Measurements from ENCODE around the gene LRRC4. TPM values are rescaled to one million over a fixed set of nuclear protein-coding genes. Genes with fewer than 3 reads are reported as not detected.

The LRRC4 gene
- total RNA-seq, 1 experiment from 2014 or later = not detected

DNA sequence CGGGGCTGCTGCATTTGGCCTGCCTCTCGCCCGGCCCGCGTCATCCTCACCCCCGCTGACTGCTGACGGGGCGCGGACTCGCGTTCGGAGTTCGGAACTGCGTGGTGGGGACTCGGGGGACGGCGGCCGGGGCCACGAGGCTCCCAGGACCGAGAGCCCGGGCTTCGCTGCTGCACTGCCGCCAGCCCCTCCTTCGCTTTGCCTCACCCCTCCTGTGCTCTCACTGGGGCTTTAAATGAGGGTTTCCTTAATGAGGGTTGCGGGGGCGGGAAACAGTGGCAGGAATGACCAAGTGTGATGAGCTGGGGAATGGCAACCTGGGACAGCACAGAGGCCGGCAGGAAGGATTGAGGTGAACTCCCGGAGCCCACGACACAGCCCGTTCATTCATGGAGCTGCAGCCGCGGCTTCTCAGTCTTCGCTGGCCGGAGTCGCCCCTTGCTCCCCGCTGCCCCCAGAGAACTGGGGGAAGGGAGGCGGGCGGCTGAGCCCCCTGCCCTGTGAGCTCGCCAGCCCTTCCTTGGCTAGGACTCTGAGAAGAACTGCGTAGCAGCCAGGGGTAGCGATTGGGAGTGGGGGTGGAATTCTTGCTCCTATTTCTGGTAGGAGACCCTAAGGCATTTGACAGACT is 1.5 kb upstream of the LRRC4 start:
- DNase-seq (ENCODE audit: extremely low read depth, low read depth) = no peak

DNA sequence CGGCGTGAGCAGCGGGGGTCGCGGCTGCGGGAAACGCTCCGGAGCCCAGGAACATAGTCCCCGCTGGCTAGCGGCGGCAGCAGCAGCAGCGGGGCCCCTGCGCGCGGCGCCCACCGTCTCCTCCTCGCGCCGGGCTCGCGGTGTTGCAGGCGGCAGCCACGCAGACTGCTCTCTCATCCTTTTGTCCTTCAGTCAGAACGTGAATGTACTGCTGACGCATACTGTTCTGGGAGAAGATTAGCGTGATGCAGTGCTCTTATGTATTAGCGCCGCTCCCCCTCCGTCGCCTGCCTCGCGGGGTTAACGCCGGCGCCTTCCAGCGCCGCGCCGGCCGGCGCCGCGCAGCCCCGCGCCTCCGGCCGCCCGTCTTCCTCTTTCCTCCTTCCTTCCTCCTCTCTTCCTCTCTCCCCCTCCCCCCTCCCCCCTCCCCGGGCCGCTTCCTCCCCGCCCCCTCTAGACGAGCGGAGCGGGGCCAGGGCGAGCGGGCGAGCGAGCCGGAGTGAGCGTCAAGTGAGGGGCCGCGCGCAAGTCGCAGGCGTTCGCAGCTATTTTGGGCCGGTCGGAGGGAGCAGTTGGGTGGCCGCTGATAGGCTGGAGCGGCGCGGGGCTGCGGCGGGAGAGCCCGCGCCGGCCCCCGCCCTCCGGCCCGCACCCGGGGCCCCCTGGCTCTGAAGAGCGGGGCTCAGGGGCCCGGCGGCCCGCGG is 816 bp upstream of the LRRC4 start:
- DNase-seq (ENCODE audit: extremely low read depth, low read depth) = no peak

DNA sequence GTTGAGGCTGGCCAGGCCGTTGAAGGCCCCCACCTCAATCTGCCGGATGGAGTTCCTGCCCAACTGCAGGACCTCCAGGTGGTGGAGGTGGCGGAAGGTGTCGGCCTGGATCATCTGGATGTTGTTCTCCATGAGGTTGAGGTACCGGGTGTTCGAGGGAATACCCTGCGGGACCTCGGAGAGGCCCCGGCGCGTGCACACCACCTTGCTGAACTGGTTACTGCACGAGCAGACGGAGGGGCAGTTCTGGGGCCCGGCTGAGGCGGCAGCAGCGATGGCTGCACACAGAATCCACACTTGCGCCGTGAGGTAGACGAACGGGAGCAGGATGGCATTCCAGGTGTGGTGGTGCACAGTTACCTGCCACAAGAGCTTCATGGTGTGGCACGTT is 979 bp downstream of the LRRC4 start:
- DNase-seq (ENCODE audit: extremely low read depth, low read depth) = no peak

DNA sequence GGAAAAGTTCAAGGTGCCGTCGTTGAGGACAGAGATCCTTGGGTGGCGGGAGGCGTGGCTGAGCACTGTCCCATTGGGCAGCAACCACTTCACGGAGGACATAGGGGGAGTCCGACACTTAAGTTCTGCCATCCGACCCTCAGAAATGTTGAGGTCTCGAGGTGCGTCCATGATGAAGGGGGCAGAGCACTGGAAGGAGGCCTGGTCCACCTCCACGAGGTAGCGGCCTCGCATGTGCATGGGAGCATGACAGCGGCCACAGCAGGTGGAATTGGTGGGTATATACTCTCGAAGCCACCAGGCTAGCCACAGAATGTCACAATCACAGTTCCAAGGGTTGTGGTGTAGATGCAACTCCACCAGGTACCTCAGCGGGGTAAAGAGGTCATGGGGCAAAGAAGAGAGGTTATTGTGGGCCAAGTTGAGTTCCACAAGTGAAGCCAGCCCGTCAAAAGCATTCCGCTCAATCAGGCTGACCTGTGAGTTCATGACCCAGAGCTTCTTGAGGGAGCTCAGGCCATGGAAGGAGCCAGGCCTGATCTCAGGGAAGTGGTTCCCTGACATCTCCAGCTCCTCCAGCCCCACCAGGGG is 1.7 kb downstream of the LRRC4 start:
- DNase-seq (ENCODE audit: extremely low read depth, low read depth) = no peak

DNA sequence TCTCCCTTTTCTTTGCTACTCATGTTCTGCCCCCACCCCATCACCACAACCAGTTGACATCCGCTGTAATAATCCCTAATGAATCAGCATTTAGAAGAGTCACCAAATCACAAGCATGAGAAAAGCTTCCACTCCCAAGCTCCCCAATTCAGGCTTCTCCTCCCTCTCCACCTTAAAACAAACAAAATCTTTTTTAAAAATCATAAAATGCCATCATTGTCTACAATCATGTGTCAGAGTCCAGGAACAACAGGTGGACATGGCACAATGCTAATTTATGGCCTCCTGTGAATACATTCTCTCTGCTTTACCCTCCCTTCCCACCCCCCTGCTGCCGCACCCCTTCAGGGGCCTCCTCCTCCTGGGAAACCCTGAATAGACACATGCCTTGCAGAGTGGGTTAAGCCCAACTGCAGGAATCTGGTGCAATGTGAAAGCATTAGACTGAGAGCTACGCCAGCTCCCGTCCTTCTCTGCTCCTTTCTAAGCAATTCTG is 3.7 kb downstream of the LRRC4 start:
- no peak for DNase-seq (ENCODE audit: extremely low read depth, low read depth)

DNA sequence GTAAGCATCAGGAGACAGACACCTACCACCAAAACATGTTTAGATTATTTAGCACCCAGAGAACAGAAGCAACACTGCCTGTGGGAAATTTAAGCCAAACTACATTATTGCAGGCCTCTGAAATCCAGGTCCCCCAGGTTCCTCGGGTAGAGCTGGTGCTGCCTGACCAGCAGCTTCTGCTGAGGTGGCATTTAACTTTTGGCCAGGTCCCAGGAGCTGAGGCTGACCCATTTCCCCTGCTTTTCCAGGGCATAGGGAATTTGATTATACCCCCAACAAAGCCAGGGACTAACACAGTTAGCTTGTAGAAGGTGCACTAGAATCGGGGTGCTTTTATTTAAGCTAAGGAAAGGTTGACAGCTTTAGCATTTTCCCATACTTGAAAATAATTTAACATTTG is 4.7 kb downstream of the LRRC4 start:
- no peak for DNase-seq (ENCODE audit: extremely low read depth, low read depth)

DNA sequence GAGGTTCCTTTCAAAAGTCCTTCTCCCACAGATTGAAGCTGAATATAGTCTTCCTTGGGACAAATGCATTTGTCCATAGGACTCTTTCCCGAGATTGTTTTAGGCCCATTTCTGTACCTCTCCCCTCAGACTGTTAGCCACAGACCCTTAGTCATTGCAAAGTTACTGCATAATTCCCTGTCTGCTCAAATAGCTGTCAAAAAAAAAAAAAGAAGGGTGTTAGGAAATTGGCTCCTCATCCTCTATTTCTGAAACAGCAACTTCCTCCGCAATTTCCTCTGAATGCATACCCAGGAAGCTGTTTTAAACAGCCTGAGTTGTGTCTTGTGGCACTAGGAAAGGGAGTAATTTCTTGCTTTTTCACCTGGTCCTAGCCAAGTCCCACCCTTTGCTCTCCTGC is 5.4 kb downstream of the LRRC4 start:
- no peak for DNase-seq (ENCODE audit: extremely low read depth, low read depth)

DNA sequence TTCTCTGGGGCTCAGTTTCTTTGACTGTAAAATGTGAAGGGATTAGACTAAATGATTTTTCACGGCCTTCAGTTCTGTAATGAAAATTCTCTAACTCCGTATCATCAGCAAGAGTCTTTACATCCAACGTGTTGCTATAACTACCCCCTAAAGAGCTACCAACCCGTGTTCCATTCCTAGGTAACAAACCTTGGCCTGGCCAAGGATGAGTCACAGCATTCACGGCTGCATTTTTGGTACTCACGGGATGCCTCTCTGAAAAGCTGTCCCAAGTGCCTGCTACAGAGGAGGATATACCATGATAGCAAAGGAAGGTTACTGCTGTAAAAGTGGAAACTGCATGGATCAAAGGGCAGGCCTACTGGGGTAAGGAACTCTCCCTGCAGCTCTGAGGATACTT is 5.9 kb downstream of the LRRC4 start:
- DNase-seq (ENCODE audit: extremely low read depth, low read depth) = no peak

DNA sequence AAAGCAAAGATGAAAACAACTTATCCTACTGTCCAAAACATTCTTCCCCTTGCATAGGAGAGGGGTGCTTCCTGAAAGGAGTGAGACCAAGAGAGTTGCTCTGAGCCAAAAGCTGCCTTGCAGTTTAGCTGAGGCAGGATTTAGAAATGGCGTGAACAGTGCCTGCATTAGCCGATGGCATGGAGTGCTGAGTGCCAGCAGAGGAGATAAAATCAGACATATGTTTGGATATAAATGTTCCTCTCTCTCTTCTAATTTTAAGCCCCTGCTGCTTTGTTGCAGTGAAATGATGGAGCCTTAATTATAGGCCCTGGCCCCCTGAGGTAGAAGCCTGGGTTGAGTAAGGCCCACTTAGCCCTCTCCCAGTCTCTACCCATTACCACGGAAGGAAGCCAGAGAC is 7.1 kb downstream of the LRRC4 start:
- DNase-seq (ENCODE audit: extremely low read depth, low read depth) = no peak

DNA sequence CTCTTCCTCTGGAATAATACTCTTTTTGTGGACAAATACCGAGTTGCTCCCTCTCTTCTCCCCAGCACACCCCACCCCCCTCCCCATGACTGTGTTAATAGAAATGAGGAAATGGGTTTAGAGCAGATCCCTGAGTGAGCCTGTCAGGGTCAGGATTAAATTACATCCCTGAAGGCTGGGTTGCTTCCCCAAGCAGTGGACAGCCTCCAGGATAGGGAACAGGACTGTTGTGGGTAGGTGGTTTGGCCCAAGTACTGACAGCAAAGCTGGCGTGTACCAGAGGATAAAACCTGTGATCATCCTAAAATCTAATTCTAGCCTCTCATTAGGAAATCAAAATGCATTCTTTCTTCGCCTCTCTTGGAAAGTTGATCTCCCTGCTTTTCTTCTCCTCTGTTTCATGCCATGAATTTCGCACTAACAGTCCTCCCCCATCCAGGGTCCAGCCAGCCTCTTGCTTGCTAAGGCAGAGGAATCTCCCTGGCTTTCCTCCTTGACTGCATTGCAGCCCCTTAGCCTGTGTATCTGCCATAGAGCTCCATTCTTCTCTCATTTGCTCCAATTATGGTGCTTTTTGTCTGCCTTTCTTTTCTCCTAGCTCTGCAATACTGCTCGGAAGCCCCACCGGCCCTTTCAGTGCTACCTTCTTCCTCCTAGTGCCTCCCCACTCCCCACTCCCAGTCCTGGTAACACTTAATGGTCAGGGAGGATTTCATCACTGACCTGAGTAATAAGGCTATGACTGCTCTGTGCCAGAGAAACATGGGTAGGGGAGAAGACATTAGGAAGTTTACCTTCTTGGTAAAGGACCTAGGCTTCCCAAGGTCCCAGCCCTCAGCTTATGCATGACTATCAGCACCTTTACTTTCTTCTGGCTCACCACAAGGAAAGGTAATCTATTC is 8.4 kb downstream of the LRRC4 start:
- no peak for DNase-seq (ENCODE audit: extremely low read depth, low read depth)

DNA sequence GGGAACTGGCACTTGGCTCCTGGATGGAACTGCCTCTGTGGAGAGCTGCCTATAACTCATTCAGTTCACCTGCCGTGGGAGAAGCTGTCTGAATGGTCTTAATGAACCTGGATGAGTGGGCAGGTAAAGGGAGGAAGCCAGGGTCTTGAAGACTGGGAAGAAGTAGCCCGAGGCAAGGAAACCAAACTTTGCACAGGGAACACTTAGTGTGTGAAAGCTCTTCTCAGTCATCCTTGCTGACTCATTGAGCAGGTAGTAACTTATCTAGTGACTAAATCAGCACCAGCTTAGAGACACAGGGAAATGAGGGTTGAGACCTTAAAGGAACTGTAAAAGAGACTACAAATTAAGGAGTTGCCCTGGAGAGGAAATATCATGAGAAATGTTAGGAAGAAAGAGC is 9.9 kb downstream of the LRRC4 start:
- DNase-seq (ENCODE audit: extremely low read depth, low read depth) = no peak

DNA sequence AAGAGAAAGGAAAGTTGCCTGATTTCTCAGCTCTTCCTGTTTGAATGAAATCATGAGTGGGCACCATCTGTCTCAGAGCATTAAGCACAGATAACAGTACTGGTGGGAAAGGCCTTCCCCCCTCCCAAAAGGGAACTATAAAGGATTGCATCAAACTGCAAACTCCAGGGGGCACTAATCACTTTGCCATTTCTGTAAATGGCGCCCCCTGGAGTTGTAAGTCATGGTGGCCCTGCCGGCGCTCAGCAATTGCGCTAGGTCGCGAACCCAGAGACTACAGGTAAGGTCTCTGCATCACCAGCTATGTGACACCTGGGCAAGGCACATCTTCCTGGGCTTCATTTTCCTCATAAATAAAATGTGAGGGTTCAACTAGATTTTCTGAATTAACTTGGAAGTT is 11.1 kb downstream of the LRRC4 start:
- peak; percentile 9 for DNase-seq (ENCODE audit: extremely low read depth, low read depth)

DNA sequence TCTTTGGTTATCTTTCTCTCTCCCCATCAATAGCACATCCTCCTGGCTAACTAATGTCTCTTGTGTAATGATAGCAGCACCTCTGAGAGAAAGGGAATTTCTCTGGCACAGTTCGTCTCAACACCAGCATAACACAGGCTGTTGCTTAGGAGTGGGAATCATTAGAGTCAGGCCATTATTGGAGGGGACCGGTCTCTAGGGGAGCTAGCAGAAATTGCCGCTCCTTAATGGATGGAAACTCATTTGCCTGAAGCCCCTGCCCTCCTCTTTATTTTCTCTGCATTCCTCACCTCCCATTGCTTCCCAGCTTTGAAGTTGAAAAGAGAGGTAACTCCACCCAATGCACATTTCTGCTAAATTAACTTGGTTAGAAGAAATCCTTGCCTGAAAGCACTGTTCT is 11.9 kb downstream of the LRRC4 start:
- DNase-seq (ENCODE audit: extremely low read depth, low read depth) = no peak

DNA sequence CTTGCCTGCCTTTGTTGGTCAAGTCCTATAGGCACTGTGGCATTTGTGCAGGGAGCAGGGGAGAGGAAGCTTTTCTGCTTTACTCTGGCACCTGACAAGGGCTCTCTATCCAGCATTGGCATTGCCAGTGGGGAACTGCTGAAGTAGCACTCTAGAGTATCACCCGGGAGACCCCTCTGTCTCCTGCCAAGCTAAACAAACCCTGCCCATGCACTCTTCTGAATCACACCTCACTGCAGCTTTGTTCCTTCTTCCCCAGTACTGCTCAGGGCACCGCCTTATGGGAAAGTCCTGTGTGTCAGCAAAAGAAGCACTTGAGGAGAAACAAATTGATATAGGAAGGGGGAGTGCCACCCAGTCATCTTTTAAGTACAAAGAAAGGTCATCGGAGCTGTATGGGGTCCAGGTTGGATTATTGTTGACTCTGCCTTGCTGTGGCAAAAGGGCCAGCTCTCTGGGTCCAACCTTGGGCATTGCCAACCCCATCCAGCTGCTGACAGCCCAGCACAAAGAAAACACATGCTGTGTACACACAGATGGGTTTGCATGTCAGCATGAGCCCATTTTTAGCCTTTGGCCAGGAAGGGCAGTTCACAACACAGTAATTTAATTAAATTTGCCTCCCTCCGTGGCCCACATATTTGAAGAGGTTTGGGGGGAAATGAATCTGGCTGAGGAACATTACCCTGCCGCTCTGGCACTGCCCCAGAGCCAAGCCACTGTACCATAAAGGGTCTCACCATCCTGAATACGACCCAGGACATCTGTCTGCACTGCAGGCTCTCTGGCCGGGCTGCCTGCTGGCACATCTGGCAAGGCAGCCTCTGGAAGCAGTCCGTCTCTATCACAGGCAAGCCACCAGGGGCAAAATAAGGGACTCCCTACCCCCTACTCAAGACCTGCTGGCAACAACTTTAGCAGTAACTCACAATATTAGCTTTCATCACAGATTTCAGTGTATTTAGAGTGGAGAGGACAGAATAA is 13.1 kb downstream of the LRRC4 start:
- no peak for DNase-seq (ENCODE audit: extremely low read depth, low read depth)

DNA sequence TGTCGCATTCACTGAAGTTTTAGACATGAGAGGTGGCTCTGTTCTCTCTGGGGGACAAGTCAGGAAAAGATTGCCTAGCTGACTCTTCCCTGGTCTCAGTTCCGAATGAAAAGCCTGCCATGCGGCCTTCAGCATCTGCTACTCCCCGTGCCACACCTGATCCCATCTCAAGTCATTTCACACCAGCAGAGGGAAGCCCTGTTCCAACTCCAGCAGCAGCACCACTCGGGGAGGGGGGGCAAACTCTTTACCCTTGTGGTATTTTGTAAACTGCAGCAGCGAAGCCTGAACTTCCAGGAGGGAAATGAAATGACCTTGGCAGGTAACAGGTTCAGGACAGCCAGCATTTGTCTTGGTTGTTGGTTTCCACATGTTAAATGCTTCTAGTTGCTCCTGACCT is 13.8 kb downstream of the LRRC4 start:
- no peak for DNase-seq (ENCODE audit: extremely low read depth, low read depth)

DNA sequence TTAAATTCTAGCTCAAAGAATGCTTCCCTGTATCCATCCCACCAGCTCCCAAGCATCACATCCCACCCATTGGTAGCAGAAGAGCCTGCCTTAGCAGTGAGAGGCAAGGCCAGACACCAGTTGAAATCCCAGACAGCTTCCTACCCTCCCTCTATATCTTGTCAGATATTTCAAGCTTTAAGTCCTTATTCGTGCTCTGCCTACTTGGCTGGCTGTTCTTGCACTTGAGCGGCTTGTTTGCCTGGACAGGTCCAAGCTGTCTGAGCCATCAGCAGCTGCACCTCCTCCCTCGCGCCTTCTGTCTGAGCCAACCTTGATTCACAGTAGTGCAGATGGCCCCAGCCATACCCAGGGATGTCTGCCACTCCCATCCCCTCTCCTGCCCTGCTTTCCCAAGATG is 16.4 kb downstream of the LRRC4 start:
- DNase-seq (ENCODE audit: extremely low read depth, low read depth) = no peak

DNA sequence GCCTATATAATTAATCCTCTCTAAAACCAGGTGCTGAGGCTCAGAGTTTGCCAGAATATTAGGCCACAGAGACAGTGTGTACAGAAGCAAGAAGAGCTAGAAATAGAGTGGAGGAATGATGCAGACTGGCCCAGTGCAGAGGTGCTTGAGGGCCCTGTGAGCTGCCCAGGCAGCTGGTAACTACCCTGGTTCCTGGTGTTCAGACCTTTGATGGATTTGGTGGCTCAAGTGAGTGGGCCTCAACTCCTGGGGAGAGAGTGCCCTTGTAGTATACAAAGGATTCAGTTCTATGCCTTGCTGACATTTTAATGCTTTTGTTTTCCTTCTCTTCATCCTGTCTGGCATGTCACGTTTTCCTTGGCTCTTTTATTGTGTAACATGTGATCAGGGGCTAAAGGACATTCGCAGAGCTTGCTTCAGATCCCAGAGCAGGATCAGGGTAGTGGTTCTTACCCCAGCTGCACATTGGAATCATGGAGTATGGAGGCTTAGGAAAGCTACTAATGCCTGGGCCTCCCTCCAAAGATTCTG is 20.0 kb downstream of the LRRC4 start:
- DNase-seq (ENCODE audit: extremely low read depth, low read depth) = no peak

DNA sequence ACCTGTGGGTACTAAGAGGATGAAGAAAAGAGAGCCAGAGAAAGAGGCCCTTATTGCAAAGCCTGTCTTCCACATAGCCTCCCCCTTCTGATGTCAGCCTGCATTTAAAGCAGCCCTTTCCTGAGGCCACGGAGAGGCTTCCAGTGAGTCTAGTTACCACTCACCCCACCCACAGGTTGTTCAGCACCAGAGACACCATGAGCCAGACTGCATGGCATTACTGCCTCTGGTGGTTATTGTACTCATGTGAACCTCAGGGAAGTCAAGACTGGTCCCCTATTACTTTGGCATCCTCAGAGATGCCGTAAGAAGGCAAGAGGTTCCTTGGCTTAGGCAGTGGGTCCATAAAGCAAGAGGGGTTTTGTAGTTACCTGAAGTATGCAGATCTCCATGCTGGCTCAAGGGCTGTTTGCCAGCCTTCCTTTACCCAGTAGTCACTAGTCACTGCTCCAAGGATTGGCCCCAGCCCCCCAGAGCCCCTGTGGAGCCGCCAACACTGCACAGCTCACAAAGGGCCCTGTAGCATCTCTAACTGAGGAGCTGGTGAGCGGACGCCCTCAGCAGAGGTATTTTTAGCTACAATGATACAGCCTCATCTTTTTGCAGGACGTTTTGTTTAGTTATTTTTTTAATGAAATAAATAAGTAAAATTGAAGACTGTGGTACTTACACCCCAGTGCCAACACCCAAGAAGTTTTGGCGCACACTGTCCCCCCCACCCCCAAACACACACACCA is 20.7 kb downstream of the LRRC4 start:
- no peak for DNase-seq (ENCODE audit: extremely low read depth, low read depth)

DNA sequence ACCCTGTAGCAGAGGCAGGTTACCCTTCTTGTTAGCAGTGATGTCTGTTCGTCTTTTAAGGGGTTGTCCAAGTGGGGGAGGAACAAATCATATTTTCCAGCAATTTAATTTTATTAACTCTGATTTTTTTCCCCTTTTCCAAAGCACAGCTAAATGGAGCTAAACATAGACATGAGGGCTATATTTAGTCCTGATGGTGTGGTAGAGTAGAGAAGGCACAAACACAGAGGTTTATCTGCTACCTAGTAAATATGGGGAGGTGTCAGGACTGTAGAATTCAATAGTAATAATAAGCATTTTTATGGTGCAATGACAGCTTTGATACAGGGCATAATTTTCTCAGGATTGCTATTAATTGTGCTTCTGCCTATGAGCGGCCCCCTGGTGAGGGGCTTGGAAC is 22.5 kb downstream of the LRRC4 start:
- no peak for DNase-seq (ENCODE audit: extremely low read depth, low read depth)

Measured in NCI-H460 (cell line).